K562 (cell line): ENCODE measurements around the gene CRB2. TPM values are rescaled to one million over a fixed set of nuclear protein-coding genes. Genes with fewer than 3 reads are reported as not detected.

Source experiments
- ELF4 ChIP-seq: fragments of 450-650 bp; formaldehyde crosslinking; IDR thresholded peaks from 2 replicates; pipeline ENCODE4 v1.4.0; 2022; ENCODE audit warnings: missing genetic modification characterization
- ID3 ChIP-seq, 2 experiments: fragments of 250-450 bp in 1 of 2; fragments of 450-650 bp in 1 of 2; sonication (Bioruptor Pico) in 1 of 2; IDR thresholded peaks; 2 replicates each; pipeline versions ENCODE4 v1.6.1 to v1.8.0; 2016 to 2021; ENCODE audit warnings: mild to moderate bottlenecking in 2 of 2, moderate library complexity in 2 of 2, missing compliant biosample characterization in 1 of 2, missing genetic modification characterization in 1 of 2
- MAFK ChIP-seq: IDR thresholded peaks from 2 replicates; pipeline ENCODE4 v1.6.1; 2011; ENCODE audit warnings: low read length, improper control_type of control experiment
- MEF2D ChIP-seq: conservative IDR thresholded peaks from 2 replicates; pipeline ENCODE4 v1.6.1; 2016; ENCODE audit warnings: low read depth, missing genetic modification characterization, missing compliant biosample characterization
- POU5F1 ChIP-seq: fragments of 150-350 bp; IDR thresholded peaks from 2 replicates; pipeline ENCODE4 v1.6.1; 2014; ENCODE audit warnings: borderline replicate concordance, low read length, low read depth, mild to moderate bottlenecking; ENCODE audit not compliant: partially characterized antibody
- RAD21 ChIP-seq, 2 experiments: fragments of 250-450 bp in 1 of 2; fragments of 450-650 bp in 1 of 2; sonication (Bioruptor Pico) in 1 of 2; formaldehyde crosslinking in 1 of 2; IDR thresholded peaks in 1 of 2; conservative IDR thresholded peaks in 1 of 2; 2 replicates each; pipeline versions ENCODE4 v1.4.0 to v1.8.0; 2020 to 2022; ENCODE audit warnings: mild to moderate bottlenecking in 2 of 2, moderate library complexity in 1 of 2
- TCF7 ChIP-seq: sonication (generic); IDR thresholded peaks from 2 replicates; pipeline ENCODE4 v1.6.1; 2016; ENCODE audit warnings: antibody characterized with exemption, borderline replicate concordance
- TRIM28 ChIP-seq: fragments of 450-650 bp; IDR thresholded peaks from 2 replicates; pipeline ENCODE4 v1.6.1; 2017
- U2AF2 ChIP-seq: fragments of 200-400 bp; formaldehyde crosslinking; optimal IDR thresholded peaks from 2 replicates; pipeline ENCODE3; 2017; ENCODE audit warnings: low read depth, mild to moderate bottlenecking, low read length
- XRCC5 ChIP-seq: fragments of 200-400 bp; formaldehyde crosslinking; IDR thresholded peaks from 2 replicates; pipeline ENCODE4 v1.6.1; 2017; ENCODE audit warnings: low read depth, mild to moderate bottlenecking, low read length
- ZNF41 ChIP-seq: fragments of 250-450 bp; sonication (Bioruptor Pico); conservative IDR thresholded peaks from 2 replicates; pipeline ENCODE4 v1.4.0; 2020; ENCODE audit warnings: mild to moderate bottlenecking
- ZNF609 ChIP-seq: sonication (generic); formaldehyde crosslinking; IDR thresholded peaks from 2 replicates; pipeline ENCODE4 v1.8.1; 2023; ENCODE audit warnings: missing genetic modification reagents, mild to moderate bottlenecking, borderline replicate concordance
- ZSCAN29 ChIP-seq: fragments of 450-650 bp; IDR thresholded peaks from 2 replicates; pipeline ENCODE4 v1.6.1; 2017
- polyA plus RNA-seq, 8 experiments: library from polyadenylated mRNA; depleted of rRNA in 4 of 8; stranded (reverse) in 5 of 8; unstranded in 3 of 8; fragments of >200 nt; fragmentation: Nextera tagmentation in 2 of 8; fragmentation: Illumina TruSeq in 1 of 8; extraction: Ambion mirVana in 2 of 8; extraction: Trizol in 1 of 8; gene quantifications; 2 replicates each; pipeline versions ENCODE4 v1.2.1 to v1.2.3, GENCODE V29; 2011 to 2014; ENCODE audit warnings: inconsistent platforms in 1 of 8, missing spikeins in 1 of 8
- total RNA-seq, 7 experiments: library from RNA; depleted of rRNA in 6 of 7; stranded (reverse); fragments of >200 nt in 6 of 7; fragmentation: Illumina TruSeq in 2 of 7; extraction: Trizol in 2 of 7; gene quantifications; 2 replicates each; pipeline versions ENCODE4 v1.2.1 to v1.2.3, GENCODE V29; 2011 to 2021; ENCODE audit warnings: low replicate concordance in 1 of 7
- TF ChIP-seq, protein P1 (sequence below): fragments of 450-650 bp; IDR thresholded peaks from 2 replicates; pipeline ENCODE4 v1.7.0; 2016; ENCODE audit warnings: borderline replicate concordance
- TF ChIP-seq, protein P2 (sequence below), 3 experiments: IDR thresholded peaks in 2 of 3; conservative IDR thresholded peaks in 1 of 3; 2 replicates each; pipeline ENCODE4 v1.5.1; 2011 to 2012; ENCODE audit warnings: low read length in 3 of 3, mild to moderate bottlenecking in 3 of 3, control low read depth in 2 of 3, improper control_type of control experiment in 1 of 3, inconsistent platforms in 1 of 3, low read depth in 1 of 3, mixed read lengths in 1 of 3, moderate library complexity in 1 of 3; ENCODE audit not compliant: insufficient read depth in 2 of 3

CRB2 gene
- total and polyA plus RNA-seq, 9 of the 15 experiments (the other 6 are each of a cell fraction or from before 2014, with no cell fraction given), result 0.13 to 1.2 (median 0.25) TPM; not detected in 2

DNA sequence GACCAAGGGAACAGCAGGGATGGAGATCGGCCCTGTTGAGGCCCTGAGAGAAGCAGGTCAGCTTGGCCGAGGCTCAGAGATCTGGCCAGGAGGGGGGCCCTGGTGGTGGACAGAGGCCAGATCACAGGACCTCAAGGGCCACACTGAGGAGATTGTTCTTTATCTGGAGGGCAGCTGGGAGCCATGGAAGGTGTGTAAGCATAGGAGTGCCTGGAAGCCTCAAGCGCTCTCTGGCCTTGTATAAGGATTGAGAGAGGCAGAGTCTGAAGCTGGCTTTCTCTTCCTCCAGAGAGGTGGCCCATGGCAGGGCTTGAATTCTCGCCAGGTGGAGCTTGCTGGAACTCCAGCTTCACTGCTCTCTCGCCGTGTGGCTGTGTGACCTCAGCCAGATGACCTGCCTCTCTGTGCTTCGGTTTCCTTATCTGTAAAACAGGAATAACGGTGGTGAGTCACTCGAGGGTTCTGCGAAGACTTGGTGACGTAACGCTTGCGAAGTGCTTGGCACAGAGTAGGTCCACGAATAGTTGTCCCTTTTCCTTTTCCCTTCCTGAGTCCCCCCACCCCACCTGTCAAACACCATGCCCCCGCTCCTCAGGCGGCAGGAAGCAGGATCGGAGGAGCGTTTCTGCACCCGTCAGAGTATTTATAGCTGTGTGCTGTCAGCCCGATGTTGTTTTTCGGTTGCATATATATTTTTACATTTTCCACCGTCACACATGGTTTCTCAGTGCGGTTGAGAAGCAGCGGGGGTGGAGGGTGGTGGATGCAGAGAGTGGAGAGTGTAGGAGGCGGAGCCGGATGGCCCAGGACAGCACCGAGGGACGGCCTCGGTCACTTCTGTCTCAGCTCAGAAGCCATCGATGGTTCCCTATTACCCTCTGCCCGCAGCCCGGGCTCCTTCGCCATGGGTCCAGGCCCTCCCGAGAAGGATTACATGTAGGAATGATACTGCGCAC is 17.0 kb upstream of the CRB2 start (continued):
- TF ChIP-seq ID3 (CRISPR knock-in tag; IDR thresholded peaks at IDR 0.05) (no peak), ID3 (tag; IDR thresholded peaks at IDR 0.05) (no peak), ELF4 (CRISPR knock-in tag) (no peak), XRCC5 (no peak), TCF7 (no peak), MEF2D (tag) (peak; percentile 53; the same call in 1 of the 2 replicates), MAFK (no peak), U2AF2 (no peak), ZNF41 (CRISPR knock-in tag) (no peak), RAD21 (CRISPR knock-in tag; conservative IDR thresholded peaks at IDR 0.05 in 1 of 2, IDR thresholded peaks at IDR 0.05 in 1 of 2) (no peak; a peak in 1 of 4 replicates), TRIM28 (no peak), ZSCAN29 (no peak), POU5F1 (no peak), ZNF609 (CRISPR knock-in tag) (no peak)
- TF ChIP-seq, protein P1, sequence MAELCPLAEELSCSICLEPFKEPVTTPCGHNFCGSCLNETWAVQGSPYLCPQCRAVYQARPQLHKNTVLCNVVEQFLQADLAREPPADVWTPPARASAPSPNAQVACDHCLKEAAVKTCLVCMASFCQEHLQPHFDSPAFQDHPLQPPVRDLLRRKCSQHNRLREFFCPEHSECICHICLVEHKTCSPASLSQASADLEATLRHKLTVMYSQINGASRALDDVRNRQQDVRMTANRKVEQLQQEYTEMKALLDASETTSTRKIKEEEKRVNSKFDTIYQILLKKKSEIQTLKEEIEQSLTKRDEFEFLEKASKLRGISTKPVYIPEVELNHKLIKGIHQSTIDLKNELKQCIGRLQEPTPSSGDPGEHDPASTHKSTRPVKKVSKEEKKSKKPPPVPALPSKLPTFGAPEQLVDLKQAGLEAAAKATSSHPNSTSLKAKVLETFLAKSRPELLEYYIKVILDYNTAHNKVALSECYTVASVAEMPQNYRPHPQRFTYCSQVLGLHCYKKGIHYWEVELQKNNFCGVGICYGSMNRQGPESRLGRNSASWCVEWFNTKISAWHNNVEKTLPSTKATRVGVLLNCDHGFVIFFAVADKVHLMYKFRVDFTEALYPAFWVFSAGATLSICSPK, result peak; percentile 26; the same call in 1 of the 2 replicates
- TF ChIP-seq, protein P2, sequence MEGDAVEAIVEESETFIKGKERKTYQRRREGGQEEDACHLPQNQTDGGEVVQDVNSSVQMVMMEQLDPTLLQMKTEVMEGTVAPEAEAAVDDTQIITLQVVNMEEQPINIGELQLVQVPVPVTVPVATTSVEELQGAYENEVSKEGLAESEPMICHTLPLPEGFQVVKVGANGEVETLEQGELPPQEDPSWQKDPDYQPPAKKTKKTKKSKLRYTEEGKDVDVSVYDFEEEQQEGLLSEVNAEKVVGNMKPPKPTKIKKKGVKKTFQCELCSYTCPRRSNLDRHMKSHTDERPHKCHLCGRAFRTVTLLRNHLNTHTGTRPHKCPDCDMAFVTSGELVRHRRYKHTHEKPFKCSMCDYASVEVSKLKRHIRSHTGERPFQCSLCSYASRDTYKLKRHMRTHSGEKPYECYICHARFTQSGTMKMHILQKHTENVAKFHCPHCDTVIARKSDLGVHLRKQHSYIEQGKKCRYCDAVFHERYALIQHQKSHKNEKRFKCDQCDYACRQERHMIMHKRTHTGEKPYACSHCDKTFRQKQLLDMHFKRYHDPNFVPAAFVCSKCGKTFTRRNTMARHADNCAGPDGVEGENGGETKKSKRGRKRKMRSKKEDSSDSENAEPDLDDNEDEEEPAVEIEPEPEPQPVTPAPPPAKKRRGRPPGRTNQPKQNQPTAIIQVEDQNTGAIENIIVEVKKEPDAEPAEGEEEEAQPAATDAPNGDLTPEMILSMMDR (IDR thresholded peaks at IDR 0.05 in 2 of 3, conservative IDR thresholded peaks at IDR 0.05 in 1 of 3; ENCODE audit: insufficient read depth in 2 of 3, low read depth in 1 of 3, low read length in 3 of 3), result no peak
